GM19397 (cell line): ENCODE results near the gene TUBB4A.
"Not testable (repeated sequence)": the region's sequence is repeated elsewhere in the genome, so short reads cannot be mapped to it uniquely, and the experiment has no call there.

Experiments used
- ATAC-seq: cut with Tn5 transposase; IDR thresholded peaks from one replicate; pipeline ENCODE4 v1.9.1; 2021; ENCODE audit warnings: mild to moderate bottlenecking, moderate library complexity; ENCODE audit not compliant: unreplicated experiment

TUBB4A gene

GRCh38 chr19:6501740-6502648 lies at the start of gene TUBB4A:
TSS of gene TUBB4A (minus strand) at chr19:6502309. CDS start at chr19:6502212, 97 bp downstream.
- no peak for ATAC-seq

GRCh38 chr19:6551091-6551490 lies 49.0 kb upstream of the TUBB4A start:
- no peak for ATAC-seq

GRCh38 chr19:6550679-6551078 lies 48.6 kb upstream of the TUBB4A start:
- ATAC-seq = not testable (repeated sequence)

- ATAC-seq = no peak
Observed at GRCh38 chr19:6543866-6544347, 41.8 kb upstream of the TUBB4A start.

- no peak for ATAC-seq
Observed at GRCh38 chr19:6540918-6541689, 39.0 kb upstream of the TUBB4A start.

GRCh38 chr19:6539514-6539913 lies 37.4 kb upstream of the TUBB4A start:
- ATAC-seq = no peak

- ATAC-seq = no peak
Observed at GRCh38 chr19:6535558-6536137, 33.5 kb upstream of the TUBB4A start.

- no peak for ATAC-seq
Observed at GRCh38 chr19:6534451-6535093, 32.5 kb upstream of the TUBB4A start.

GRCh38 chr19:6533746-6534418 lies 31.8 kb upstream of the TUBB4A start:
- ATAC-seq = no peak

GRCh38 chr19:6533000-6533328 lies 30.9 kb upstream of the TUBB4A start:
- ATAC-seq = no peak

GRCh38 chr19:6532244-6532999 lies 30.3 kb upstream of the TUBB4A start:
- ATAC-seq = no peak

- no peak for ATAC-seq
Observed at GRCh38 chr19:6531956-6532243, 29.8 kb upstream of the TUBB4A start.

GRCh38 chr19:6531163-6531955 lies 29.2 kb upstream of the TUBB4A start:
- ATAC-seq = no peak

GRCh38 chr19:6530386-6531162 lies 28.5 kb upstream of the TUBB4A start, which contains the start of gene TNFSF9:
TSS of gene TNFSF9 (plus strand) at chr19:6531026. CDS start at chr19:6531037, 11 bp downstream.
- peak; percentile 31 for ATAC-seq

GRCh38 chr19:6529937-6530385 lies 27.9 kb upstream of the TUBB4A start:
- no peak for ATAC-seq

GRCh38 chr19:6529351-6529750 lies 27.2 kb upstream of the TUBB4A start:
- ATAC-seq = no peak

GRCh38 chr19:6528544-6529121 lies 26.5 kb upstream of the TUBB4A start:
- ATAC-seq = peak; percentile 9
